H1 (cell line): ENCODE measurements around the gene RAB22A. TPM values are rescaled to one million over a fixed set of nuclear protein-coding genes. Genes with fewer than 3 reads are reported as not detected.

Experiments used
- CTCF ChIA-PET: fragments of 300-600 bp; sonication (Branson Sonifier 250); formaldehyde crosslinking; loops from one replicate; lab custom pipeline; 2021; ENCODE audit not compliant: partially characterized antibody; lab: Charles Lee
- POLR2A ChIA-PET: fragments of 300-600 bp; sonication (Branson Sonifier 250); formaldehyde crosslinking; loops from one replicate; lab custom pipeline; 2021; ENCODE audit warnings: inconsistent platforms; ENCODE audit not compliant: partially characterized antibody; lab: Charles Lee
- DNase-seq, 2 experiments: peaks; one replicate each; pipeline versions ENCODE4 v3.0.0 to v3.0.0-alpha.2; 2010 to 2022; ENCODE audit warnings: low spot score in 2 of 2, low read depth in 1 of 2, mixed read lengths in 1 of 2
- FAIRE-seq: peaks from 2 replicates; lab custom pipeline; 2011; peaks lifted over from hg19 to GRCh38; lab: Jason Lieb, UNC
- H2AFZ ChIP-seq: 2 replicates; pipeline ENCODE4 v1.8.1; 2012; ENCODE audit warnings: low read length, inconsistent platforms
- H2AK5ac ChIP-seq: 2 replicates; pipeline ENCODE4 v1.6.1; 2013; ENCODE audit warnings: low read depth, low read length
- H2BK120ac ChIP-seq: replicated peaks from 2 replicates; pipeline ENCODE3; 2013; ENCODE audit warnings: low read depth, low read length, inconsistent platforms
- H2BK12ac ChIP-seq: 2 replicates; pipeline ENCODE4 v1.6.1; 2013; ENCODE audit warnings: low read depth, low read length
- H2BK15ac ChIP-seq: 2 replicates; pipeline ENCODE4 v1.6.1; 2013; ENCODE audit warnings: low read length
- H2BK20ac ChIP-seq: 2 replicates; pipeline ENCODE4 v1.6.1; 2013; ENCODE audit warnings: low read length
- H2BK5ac ChIP-seq: 2 replicates; pipeline ENCODE4 v1.6.1; 2013; ENCODE audit warnings: low read depth, low read length
- H3K14ac ChIP-seq: 2 replicates; pipeline ENCODE4 v1.6.1; 2013; ENCODE audit warnings: inconsistent platforms; ENCODE audit not compliant: insufficient read length
- H3K18ac ChIP-seq: 2 replicates; pipeline ENCODE4 v1.6.1; 2013; ENCODE audit warnings: low read length; ENCODE audit errors: extremely low read depth
- H3K23ac ChIP-seq: 2 replicates; pipeline ENCODE4 v1.6.1; 2013; ENCODE audit warnings: inconsistent platforms; ENCODE audit not compliant: insufficient read length
- H3K23me2 ChIP-seq: 2 replicates; pipeline ENCODE4 v1.6.1; 2013; ENCODE audit warnings: low read depth, low read length
- H3K27ac ChIP-seq: 2 replicates; pipeline ENCODE4 v1.6.1; 2011; ENCODE audit warnings: low read depth, low read length, inconsistent platforms
- H3K27me3 ChIP-seq, 4 experiments: replicated peaks in 1 of 4; 1 replicate in 1 of 4; 2 replicates in 3 of 4; pipeline versions ENCODE4 v1.6.1 to v1.8.1; 2011 to 2013; ENCODE audit warnings: low read length in 3 of 4, mild to moderate bottlenecking in 3 of 4, inconsistent platforms in 2 of 4, mixed read lengths in 2 of 4, moderate library complexity in 1 of 4; ENCODE audit not compliant: control insufficient read depth in 3 of 4, insufficient read depth in 3 of 4; ENCODE audit errors: extremely low read depth in 1 of 4
- H3K36me3 ChIP-seq, 4 experiments: 2 replicates each; pipeline versions ENCODE4 v1.6.1 to v1.8.1; 2011 to 2013; ENCODE audit warnings: mild to moderate bottlenecking in 4 of 4, low read length in 3 of 4, moderate library complexity in 2 of 4, control low read depth in 1 of 4, inconsistent platforms in 1 of 4; ENCODE audit not compliant: insufficient read depth in 4 of 4, control insufficient read depth in 2 of 4
- H3K4ac ChIP-seq: replicated peaks from 2 replicates; pipeline ENCODE3; 2013; ENCODE audit warnings: low read length, low read depth, mixed read lengths, inconsistent platforms; ENCODE audit not compliant: insufficient read length
- H3K4me1 ChIP-seq, 4 experiments: replicated peaks in 1 of 4; 1 replicate in 1 of 4; 2 replicates in 3 of 4; pipeline versions ENCODE4 v1.6.1 to v1.8.1; 2011 to 2013; ENCODE audit warnings: low read length in 3 of 4, inconsistent platforms in 2 of 4, mixed read lengths in 1 of 4; ENCODE audit not compliant: insufficient read depth in 4 of 4, control insufficient read depth in 3 of 4
- H3K4me2 ChIP-seq, 2 experiments: 2 replicates each; pipeline versions ENCODE4 v1.6.1 to v1.8.1; 2011 to 2013; ENCODE audit warnings: low read depth in 2 of 2, low read length in 2 of 2, control low read depth in 1 of 2, inconsistent platforms in 1 of 2, mild to moderate bottlenecking in 1 of 2; ENCODE audit not compliant: insufficient read depth in 1 of 2
- H3K4me3 ChIP-seq, 4 experiments: fragments of 200-600, 300-600 bp in 1 of 4; sonication (generic), shearing (Covaris generic), sonication (Bioruptor Twin) in 1 of 4; 2 replicates each; pipeline versions ENCODE4 v1.5.1 to v1.8.1; 2011 to 2016; ENCODE audit warnings: low read length in 4 of 4, low read depth in 3 of 4, control low read depth in 2 of 4, inconsistent platforms in 2 of 4, mild to moderate bottlenecking in 2 of 4, mixed read lengths in 1 of 4, moderate library complexity in 1 of 4; ENCODE audit not compliant: insufficient read depth in 2 of 4; ENCODE audit errors: extremely low read depth in 1 of 4
- H3K56ac ChIP-seq: replicated peaks from 2 replicates; pipeline ENCODE3; 2013; ENCODE audit warnings: low read depth, mild to moderate bottlenecking, mixed read lengths, low read length, inconsistent platforms; ENCODE audit not compliant: insufficient read length
- H3K79me1 ChIP-seq: 2 replicates; pipeline ENCODE4 v1.6.1; 2013; ENCODE audit warnings: low read depth, low read length, control low read depth
- H3K79me2 ChIP-seq, 2 experiments: 2 replicates each; pipeline versions ENCODE4 v1.6.1 to v1.8.1; 2012 to 2013; ENCODE audit warnings: low read length in 2 of 2, mild to moderate bottlenecking in 2 of 2, inconsistent platforms in 1 of 2; ENCODE audit not compliant: insufficient read depth in 2 of 2, control insufficient read depth in 1 of 2
- H3K9ac ChIP-seq, 4 experiments: replicated peaks in 1 of 4; 1 replicate in 1 of 4; 2 replicates in 3 of 4; pipeline versions ENCODE4 v1.6.1 to v1.8.1; 2011 to 2013; ENCODE audit warnings: low read depth in 3 of 4, low read length in 3 of 4, control low read depth in 2 of 4, mild to moderate bottlenecking in 2 of 4, moderate library complexity in 2 of 4, inconsistent platforms in 1 of 4; ENCODE audit errors: extremely low read depth in 1 of 4
- H3K9me3 ChIP-seq, 2 experiments: 2 replicates each; pipeline versions ENCODE4 v1.6.1 to v1.8.1; 2012 to 2013; ENCODE audit warnings: mild to moderate bottlenecking in 2 of 2, moderate library complexity in 2 of 2, control low read depth in 1 of 2, inconsistent platforms in 1 of 2, low read depth in 1 of 2, low read length in 1 of 2, mixed read lengths in 1 of 2; ENCODE audit not compliant: insufficient read depth in 2 of 2
- H4K20me1 ChIP-seq, 2 experiments: replicated peaks in 1 of 2; 2 replicates each; pipeline versions ENCODE3 to v1.8.1; 2011 to 2013; ENCODE audit warnings: inconsistent platforms in 2 of 2, low read length in 2 of 2, mild to moderate bottlenecking in 1 of 2; ENCODE audit not compliant: insufficient read depth in 2 of 2, control insufficient read depth in 1 of 2
- H4K5ac ChIP-seq: 2 replicates; pipeline ENCODE4 v1.6.1; 2013; ENCODE audit warnings: low read length, low read depth, mixed read lengths, inconsistent platforms; ENCODE audit not compliant: insufficient read length
- H4K8ac ChIP-seq: 2 replicates; pipeline ENCODE4 v1.8.0; 2013; ENCODE audit warnings: mild to moderate bottlenecking, moderate library complexity, low read length, inconsistent platforms; ENCODE audit not compliant: insufficient read depth; ENCODE audit errors: extremely low read depth
- H4K91ac ChIP-seq: replicated peaks from 2 replicates; pipeline ENCODE3; 2013; ENCODE audit warnings: low read length, mixed read lengths, inconsistent platforms; ENCODE audit not compliant: insufficient read length
- KDM5A ChIP-seq: fragments of 200-600 bp; IDR thresholded peaks from 2 replicates; pipeline ENCODE4 v1.7.1; 2012; ENCODE audit warnings: mild to moderate bottlenecking, low read length, inconsistent platforms, mixed read lengths
- NANOG ChIP-seq: IDR thresholded peaks from 2 replicates; pipeline ENCODE4 v1.6.1; 2011; ENCODE audit warnings: low read length, low read depth, mild to moderate bottlenecking, inconsistent platforms; ENCODE audit not compliant: insufficient read depth, poor library complexity, severe bottlenecking
- NRF1 ChIP-seq: IDR thresholded peaks from 2 replicates; pipeline ENCODE4 v1.6.1; 2011; ENCODE audit warnings: mild to moderate bottlenecking, low read depth, low read length, improper control_type of control experiment
- POLR2A ChIP-seq, 2 experiments: IDR thresholded peaks; 1 replicate in 1 of 2; 2 replicates in 1 of 2; pipeline ENCODE4 v1.6.1; 2011; ENCODE audit warnings: low read depth in 2 of 2, low read length in 2 of 2, mild to moderate bottlenecking in 2 of 2; ENCODE audit errors: control extremely low read depth in 1 of 2
- RBBP5 ChIP-seq: IDR thresholded peaks from 2 replicates; pipeline ENCODE4 v1.7.1; 2012; ENCODE audit warnings: low read depth, mild to moderate bottlenecking, inconsistent platforms, low read length, moderate library complexity, borderline replicate concordance
- RFX5 ChIP-seq: IDR thresholded peaks from 2 replicates; pipeline ENCODE4 v1.6.1; 2011; ENCODE audit warnings: low read depth, low read length, improper control_type of control experiment, borderline replicate concordance
- WGBS, 2 experiments: shearing (Covaris generic) in 1 of 2; methylation state at CpG; one replicate each; pipeline versions ENCODE4 v1.1.6 to v1.1.7; 2013 to 2015; ENCODE audit warnings: low lambda C conversion rate in 2 of 2, mixed read lengths in 2 of 2, inconsistent platforms in 1 of 2, low coverage in 1 of 2, missing lambda C conversion rate in 1 of 2; ENCODE audit not compliant: insufficient replicate concordance in 2 of 2, insufficient coverage in 1 of 2, insufficient read length in 1 of 2; ENCODE audit errors: extremely low coverage in 1 of 2, missing lambda C conversion rate in 1 of 2; 5-methylcytosine and 5-hydroxymethylcytosine counted together
- polyA plus RNA-seq, 7 experiments: library from polyadenylated mRNA; depleted of rRNA in 3 of 7; stranded (reverse) in 5 of 7; unstranded in 2 of 7; fragments of >200 nt in 5 of 7; fragments of 200-250 nt in 2 of 7; gene quantifications; 1 replicate in 5 of 7; 2 replicates in 1 of 7; 4 replicates in 1 of 7; pipeline versions ENCODE4 v1.2.1 to v1.2.3, GENCODE V29; 2011 to 2013; ENCODE audit warnings: missing spikeins in 2 of 7, mixed read lengths in 2 of 7
- total RNA-seq: library from RNA; stranded (reverse); fragmentation: NEBNext Ultra II Directional; extraction: Animal tissue kit (Norgen Biotek cat#: 25700); gene quantifications from 2 replicates; pipeline ENCODE4 v1.2.1, GENCODE V29; 2021

The RAB22A gene
- total and polyA plus RNA-seq, 2 of the 8 experiments (the other 6 are each of a cell fraction or from before 2014, with no cell fraction given): 3.1 to 6.6 TPM

- no peak overlapping the region for H2AFZ ChIP-seq
- TF ChIP-seq RBBP5 (no peak), NRF1 (no peak), POLR2A (IDR thresholded peaks at IDR 0.05; ENCODE audit: control extremely low read depth in 1 of 2, low read depth in 2 of 2, low read length in 2 of 2) (no peak), NANOG (no peak), RFX5 (no peak), KDM5A (no peak)
- TF ChIP-seq, all 59 proteins: peak for 0
- FAIRE-seq: no peak
- Histone ChIP-seq H3K36me3 (peaks cover 0 to 4% (median 2%) of the 10 kb centered on the region in 4 experiments; a peak in 2 of 8 replicates), H3K4me2 (no peak overlapping the region), H3K9ac (no peak overlapping the region), H3K56ac (no peak overlapping the region), H4K8ac (no peak overlapping the region), H3K23me2 (peaks cover 2% of the 10 kb centered on the region), H3K23ac (no peak overlapping the region), H3K9me3 (no peaks in the 10 kb centered on the region), H3K4me1 (peaks cover 3 to 6% (median 5%) of the 10 kb centered on the region in 4 experiments; a peak in 5 of 7 replicates), H2BK120ac (no peak overlapping the region), H2BK5ac (no peak overlapping the region), H3K27ac (no peak overlapping the region), H4K20me1 (peaks cover 1 to 13% of the 10 kb centered on the region in 2 experiments), H3K79me1 (peaks cover 5% of the 10 kb centered on the region), H3K18ac (no peak overlapping the region), H3K14ac (no peak overlapping the region), H2BK15ac (no peak overlapping the region), H2BK12ac (no peak overlapping the region), H3K27me3 (no peaks in the 10 kb centered on the region), H2AK5ac (no peak overlapping the region), H2BK20ac (no peak overlapping the region), H4K91ac (no peak overlapping the region), H4K5ac (no peak overlapping the region), H3K4ac (no peak overlapping the region), H3K79me2 (peaks cover 22 to 95% of the 10 kb centered on the region in 2 experiments), H3K4me3 (no peak overlapping the region)
- 86% methylated on average over 4 of the region's 4 CpGs; no CpG with 5 or more reads in 1 of the 2 experiments for WGBS, 2 experiments
- DNase-seq: no peak
- ChIA-PET CTCF (interaction anchor here (0.9 to 1.9 kb wide), 2 partner anchors 9 to 39 kb away, joined by 3 to 5 read pairs; no protein-coding TSS in a partner anchor), POLR2A (interaction anchor here (1.0 kb wide), 1 partner anchor 10 kb away, joined by 3 read pairs; no protein-coding TSS in a partner anchor)
Measured at GRCh38 chr20:58394801-58395200, 85.3 kb downstream of the RAB22A start.
